Keratinocyte (primary cell): ENCODE measurements around the gene OR2L3. TPM values are rescaled to one million over a fixed set of nuclear protein-coding genes. Genes with fewer than 3 reads are reported as not detected.
"Not testable (repeated sequence)": the region's sequence is repeated elsewhere in the genome, so short reads cannot be mapped to it uniquely, and the experiment has no call there.

Experiments
- DNase-seq: peaks from one replicate; pipeline ENCODE4 v3.0.0-alpha.2; 2011; ENCODE audit warnings: low read depth, missing footprints, low spot score
- FAIRE-seq: peaks from 2 replicates; lab custom pipeline; 2011; peaks lifted over from hg19 to GRCh38; lab: Jason Lieb, UNC
- H2AFZ ChIP-seq: 2 replicates; pipeline ENCODE4 v1.6.0; 2012; ENCODE audit warnings: low read length, control low read depth, inconsistent platforms; ENCODE audit not compliant: control insufficient read depth
- H3K27ac ChIP-seq: 2 replicates; pipeline ENCODE4 v1.5.1; 2011; ENCODE audit warnings: low read length; ENCODE audit not compliant: control insufficient read depth, insufficient read depth
- H3K27me3 ChIP-seq: 3 replicates; pipeline ENCODE4 v1.6.0; 2011; ENCODE audit warnings: low read length; ENCODE audit not compliant: control insufficient read depth, insufficient read depth; ENCODE audit errors: extremely low read depth
- H3K36me3 ChIP-seq, 2 experiments: 2 replicates in 1 of 2; 3 replicates in 1 of 2; pipeline ENCODE4 v1.5.1; 2011; ENCODE audit warnings: low read length in 2 of 2, mild to moderate bottlenecking in 1 of 2; ENCODE audit not compliant: control insufficient read depth in 2 of 2, insufficient read depth in 2 of 2; ENCODE audit errors: extremely low read depth in 1 of 2
- H3K4me1 ChIP-seq: 3 replicates; pipeline ENCODE4 v1.5.1; 2011; ENCODE audit warnings: low read length; ENCODE audit not compliant: control insufficient read depth, insufficient read depth; ENCODE audit errors: extremely low read depth
- H3K4me2 ChIP-seq: 3 replicates; pipeline ENCODE4 v1.6.0; 2011; ENCODE audit warnings: low read depth, low read length; ENCODE audit not compliant: control insufficient read depth, insufficient read depth; ENCODE audit errors: extremely low read depth
- H3K4me3 ChIP-seq, 3 experiments: fragments of 200-600 bp in 1 of 3; sonication (generic) in 1 of 3; 2 replicates in 2 of 3; 3 replicates in 1 of 3; pipeline ENCODE4 v1.5.1; 2011 to 2016; ENCODE audit warnings: low read length in 3 of 3, mild to moderate bottlenecking in 3 of 3, control low read depth in 2 of 3, inconsistent platforms in 1 of 3, low read depth in 1 of 3, mixed read lengths in 1 of 3, mixed run types in 1 of 3, moderate library complexity in 1 of 3; ENCODE audit not compliant: control insufficient read depth in 2 of 3, insufficient read depth in 2 of 3; ENCODE audit errors: extremely low read depth in 1 of 3
- H3K79me2 ChIP-seq: 2 replicates; pipeline ENCODE4 v1.6.0; 2012; ENCODE audit warnings: low read length; ENCODE audit not compliant: control insufficient read depth, insufficient read depth
- H3K9ac ChIP-seq: 3 replicates; pipeline ENCODE4 v1.6.0; 2011; ENCODE audit warnings: low read length; ENCODE audit not compliant: control insufficient read depth, insufficient read depth; ENCODE audit errors: extremely low read depth
- H3K9me1 ChIP-seq: 3 replicates; pipeline ENCODE4 v1.6.0; 2011; ENCODE audit warnings: low read length; ENCODE audit not compliant: control insufficient read depth, insufficient read depth; ENCODE audit errors: extremely low read depth
- H3K9me3 ChIP-seq: 2 replicates; pipeline ENCODE4 v1.5.1; 2012; ENCODE audit warnings: low read depth, low read length; ENCODE audit not compliant: control insufficient read depth
- H4K20me1 ChIP-seq: 3 replicates; pipeline ENCODE4 v1.6.0; 2011; ENCODE audit warnings: low read length; ENCODE audit not compliant: control insufficient read depth, insufficient read depth; ENCODE audit errors: extremely low read depth
- CTCF ChIP-seq, 3 experiments: IDR thresholded peaks in 1 of 3; conservative IDR thresholded peaks in 1 of 3; optimal IDR thresholded peaks in 1 of 3; 2 replicates in 2 of 3; 3 replicates in 1 of 3; pipeline versions ENCODE3 to v1.5.1; 2011; ENCODE audit warnings: low read length in 3 of 3, mild to moderate bottlenecking in 3 of 3, moderate library complexity in 2 of 3, control low read depth in 1 of 3, inconsistent platforms in 1 of 3; ENCODE audit not compliant: insufficient read depth in 2 of 3; ENCODE audit errors: extremely low read depth in 1 of 3
- EZH2 ChIP-seq: IDR thresholded peaks from one replicate; pipeline ENCODE4 v1.6.1; 2012; ENCODE audit warnings: inconsistent platforms, mild to moderate bottlenecking, low read length, moderate library complexity
- dilution Hi-C: fragments of 300-500 bp; cut with MboI; formaldehyde crosslinking; loops from one replicate; pipeline ENCODE4 v1.7.0; 2020; ENCODE audit warnings: low sequenced_read_pairs; ENCODE audit not compliant: extremely low pct_ligation_motif_present
- polyA plus RNA-seq, 5 experiments: library from polyadenylated mRNA; depleted of rRNA in 3 of 5; stranded (reverse) in 3 of 5; stranded (forward) in 1 of 5; unstranded in 1 of 5; fragments of >200 nt; gene quantifications; 1 replicate in 1 of 5; 2 replicates in 3 of 5; 3 replicates in 1 of 5; pipeline versions ENCODE4 v1.2.1 to v1.2.3, GENCODE V29; 2011 to 2012; ENCODE audit warnings: missing spikeins in 2 of 5, low read depth in 1 of 5, low replicate concordance in 1 of 5

OR2L3 gene
- polyA plus RNA-seq, 1 donor (not counting 4 experiments of a cell fraction or from before 2014, with no cell fraction given): not detected

DNA sequence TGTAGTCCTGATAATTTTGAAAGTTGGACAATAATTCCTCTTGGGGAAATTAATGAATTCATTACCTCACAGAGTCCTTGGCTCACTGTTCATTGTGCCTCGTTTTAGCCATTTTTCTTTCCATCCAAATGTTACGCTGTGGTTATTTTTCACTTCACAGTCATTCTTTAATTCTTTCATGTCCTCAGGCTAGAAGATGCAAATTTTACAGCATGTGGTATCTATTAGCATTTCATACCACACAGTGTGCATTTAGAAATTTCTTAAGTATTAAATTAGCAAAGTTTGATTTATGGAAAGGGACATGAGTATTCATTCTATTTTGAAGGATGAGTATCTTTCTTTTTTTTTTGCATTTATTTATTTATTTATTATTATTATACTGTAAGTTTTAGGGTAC is 18.4 kb downstream of the OR2L3 start:
- Histone ChIP-seq H4K20me1 (no peaks in the 10 kb centered on the region), H3K9ac (no peak overlapping the region), H3K9me3 (no peaks in the 10 kb centered on the region), H3K4me3 (no peak overlapping the region), H2AFZ (no peak overlapping the region), H3K36me3 (no peaks in the 10 kb centered on the region), H3K27ac (no peak overlapping the region), H3K9me1 (no peaks in the 10 kb centered on the region), H3K4me1 (no peaks in the 10 kb centered on the region), H3K79me2 (no peaks in the 10 kb centered on the region), H3K4me2 (no peak overlapping the region), H3K27me3 (no peaks in the 10 kb centered on the region)
- TF ChIP-seq CTCF (optimal IDR thresholded peaks at IDR 0.05 in 1 of 3, IDR thresholded peaks at IDR 0.05 in 1 of 3, conservative IDR thresholded peaks at IDR 0.05 in 1 of 3; ENCODE audit: extremely low read depth in 1 of 3, insufficient read depth in 2 of 3, low read length in 3 of 3): no peak
- TF ChIP-seq EZH2: no peak
- no peak for FAIRE-seq
- no peak for DNase-seq
- dilution Hi-C loops: no loop called here

- H3K36me3 ChIP-seq: no peaks in the 10 kb centered on the region
- no peaks in the 10 kb centered on the region for H3K9me3 ChIP-seq
- no peaks in the 10 kb centered on the region for H3K79me2 ChIP-seq
- no peaks in the 10 kb centered on the region for H3K27me3 ChIP-seq
- FAIRE-seq: no peak
- H4K20me1 ChIP-seq: no peaks in the 10 kb centered on the region
- H2AFZ ChIP-seq: no peak overlapping the region
- H3K4me2 ChIP-seq: no peak overlapping the region
- DNase-seq: no peak
- no peak overlapping the region for H3K27ac ChIP-seq
- no peaks in the 10 kb centered on the region for H3K4me1 ChIP-seq
- dilution Hi-C loops: no loop called here
- no peak overlapping the region for H3K4me3 ChIP-seq
- H3K9me1 ChIP-seq: no peaks in the 10 kb centered on the region
- TF ChIP-seq EZH2: no peak
- no peak for TF ChIP-seq CTCF (optimal IDR thresholded peaks at IDR 0.05 in 1 of 3, IDR thresholded peaks at IDR 0.05 in 1 of 3, conservative IDR thresholded peaks at IDR 0.05 in 1 of 3; ENCODE audit: extremely low read depth in 1 of 3, insufficient read depth in 2 of 3, low read length in 3 of 3)
- H3K9ac ChIP-seq: no peak overlapping the region
Observed at GRCh38 chr1:248065604-248066003, 19.0 kb downstream of the OR2L3 start.

GRCh38 chr1:248083864-248084263 is 37.2 kb downstream of the OR2L3 start:
- H3K4me2 ChIP-seq, H3K79me2 ChIP-seq, H3K4me1 ChIP-seq, H3K9ac ChIP-seq, H3K9me1 ChIP-seq, H3K27me3 ChIP-seq, H3K27ac ChIP-seq, H3K4me3 ChIP-seq, H3K36me3 ChIP-seq, DNase-seq, H2AFZ ChIP-seq, FAIRE-seq, H3K9me3 ChIP-seq, H4K20me1 ChIP-seq, dilution Hi-C loops: not testable (repeated sequence)
